ENCODE measurements around the gene SLC23A1. TPM values are rescaled to one million over a fixed set of nuclear protein-coding genes. Genes with fewer than 3 reads are reported as not detected.
"Not testable (repeated sequence)": the region's sequence is repeated elsewhere in the genome, so short reads cannot be mapped to it uniquely, and the experiment has no call there.

The SLC23A1 gene
- total RNA-seq, 4 donors from 2014 or later = not detected

GRCh38 chr5:139364466-139364865 is 18.6 kb downstream of the SLC23A1 start:
- no peak overlapping the region for H3K4me3 ChIP-seq
- H3K27me3 ChIP-seq = no peaks in the 10 kb centered on the region

GRCh38 chr5:139363937-139364336 is 19.2 kb downstream of the SLC23A1 start:
- H3K36me3 ChIP-seq = peaks cover 0 to 66% (median 8%) of the 10 kb centered on the region in 3 donors
- TF ChIP-seq EP300 (IDR thresholded peaks at IDR 0.05) (no peak), CTCF (IDR thresholded peaks at IDR 0.05) (no peak), POLR2A (IDR thresholded peaks at IDR 0.05) (no peak)
- no peaks in the 10 kb centered on the region for H3K9me3 ChIP-seq
- peaks cover 0 to 20% (median 0%) of the 10 kb centered on the region in 4 donors for H3K4me1 ChIP-seq
- H3K27ac ChIP-seq = no peak overlapping the region
- 76 to 79% methylated on average over 2 of the region's 2 CpGs for WGBS, 2 donors
- H3K4me3 ChIP-seq = no peak overlapping the region
- H3K27me3 ChIP-seq = no peaks in the 10 kb centered on the region
- DNase-seq (ENCODE audit: low spot score in 2 of 2) = no peak

More at GRCh38 chr5:139364466-139364865, 18.6 kb downstream of the SLC23A1 start:
- TF ChIP-seq EP300 (IDR thresholded peaks at IDR 0.05) = no peak
- TF ChIP-seq POLR2A (IDR thresholded peaks at IDR 0.05) = no peak
- Histone ChIP-seq H3K27ac (no peak overlapping the region), H3K9me3 (no peaks in the 10 kb centered on the region), H3K36me3 (peaks cover 0 to 71% (median 8%) of the 10 kb centered on the region in 3 donors), H3K4me1 (peaks cover 0 to 14% (median 0%) of the 10 kb centered on the region in 4 donors)
- WGBS, 2 donors = 71 to 78% methylated on average over 2 of the region's 2 CpGs
- no peak for DNase-seq (ENCODE audit: low spot score in 2 of 2)

GRCh38 chr5:139361835-139362429 is 21.2 kb downstream of the SLC23A1 start:
- WGBS, 2 donors = 80 to 84% methylated on average over 6 of the region's 6 CpGs
- Histone ChIP-seq H3K27me3 (no peaks in the 10 kb centered on the region), H3K36me3 (peaks cover 0 to 53% (median 8%) of the 10 kb centered on the region in 3 donors)

GRCh38 chr5:139360384-139360783 is 22.7 kb downstream of the SLC23A1 start:
- DNase-seq (ENCODE audit: low spot score in 2 of 2) = no peak
- WGBS, 2 donors = 92 to 93% methylated on average over 4 of the region's 4 CpGs

More at GRCh38 chr5:139361835-139362429, 21.2 kb downstream of the SLC23A1 start:
- Histone ChIP-seq H3K4me3 (no peak overlapping the region), H3K27ac (no peak overlapping the region), H3K9me3 (no peaks in the 10 kb centered on the region), H3K4me1 (peaks cover 0 to 37% (median 0%) of the 10 kb centered on the region in 4 donors)
- DNase-seq (ENCODE audit: low spot score in 2 of 2) = no peak
- TF ChIP-seq POLR2A (IDR thresholded peaks at IDR 0.05) (no peak), EP300 (IDR thresholded peaks at IDR 0.05) (no peak), CTCF (IDR thresholded peaks at IDR 0.05) (no peak)

GRCh38 chr5:139358064-139358463 is 25.0 kb downstream of the SLC23A1 start:
- no peak for DNase-seq (ENCODE audit: low spot score in 2 of 2)
- Histone ChIP-seq H3K27ac (no peak overlapping the region), H3K4me1 (peaks cover 0 to 40% (median 0%) of the 10 kb centered on the region in 4 donors), H3K9me3 (no peaks in the 10 kb centered on the region), H3K4me3 (no peak overlapping the region), H3K36me3 (peaks cover 0 to 34% (median 0%) of the 10 kb centered on the region in 3 donors), H3K27me3 (no peaks in the 10 kb centered on the region)
- TF ChIP-seq CTCF (IDR thresholded peaks at IDR 0.05) = no peak
- TF ChIP-seq EP300 (IDR thresholded peaks at IDR 0.05) = no peak
- no peak for TF ChIP-seq POLR2A (IDR thresholded peaks at IDR 0.05)

More at GRCh38 chr5:139360384-139360783, 22.7 kb downstream of the SLC23A1 start:
- Histone ChIP-seq H3K27ac (no peak overlapping the region), H3K27me3 (no peaks in the 10 kb centered on the region), H3K9me3 (no peaks in the 10 kb centered on the region), H3K4me1 (peaks cover 0 to 45% (median 0%) of the 10 kb centered on the region in 4 donors), H3K36me3 (peaks cover 0 to 43% (median 0%) of the 10 kb centered on the region in 3 donors), H3K4me3 (no peak overlapping the region)
- no peak for TF ChIP-seq EP300 (IDR thresholded peaks at IDR 0.05)
- TF ChIP-seq POLR2A (IDR thresholded peaks at IDR 0.05) = no peak
- TF ChIP-seq CTCF (IDR thresholded peaks at IDR 0.05) = no peak

- H3K27ac ChIP-seq; H3K27me3 ChIP-seq; H3K4me3 ChIP-seq; DNase-seq (ENCODE audit: low spot score in 2 of 2); H3K9me3 ChIP-seq: not testable (repeated sequence)
- 94 to 98% methylated on average over 8 of the region's 8 CpGs for WGBS, 2 donors
- Histone ChIP-seq H3K36me3 (peaks cover 0 to 34% (median 0%) of the 10 kb centered on the region in 3 donors), H3K4me1 (peaks cover 0 to 53% (median 3%) of the 10 kb centered on the region in 4 donors)
Measured at GRCh38 chr5:139355900-139356299, 27.2 kb downstream of the SLC23A1 start.

Measured in tibial nerve (tissue), 4 donors.